HepG2 (cell line): ENCODE results near the gene C3orf18. TPM values are rescaled to one million over a fixed set of nuclear protein-coding genes. Genes with fewer than 3 reads are reported as not detected.

Source experiments
- CAMTA2 ChIP-seq: sonication (generic); formaldehyde crosslinking; IDR thresholded peaks from 2 replicates; pipeline ENCODE4 v1.4.0; 2020; ENCODE audit warnings: mild to moderate bottlenecking, missing genetic modification reagents, borderline replicate concordance
- MATR3 ChIP-seq: sonication (generic); formaldehyde crosslinking; IDR thresholded peaks from 2 replicates; pipeline ENCODE4 v1.4.0; 2020; ENCODE audit warnings: missing genetic modification reagents
- MYC ChIP-seq: sonication (generic); formaldehyde crosslinking; IDR thresholded peaks from 2 replicates; pipeline ENCODE4 v1.9.0; 2021; ENCODE audit warnings: missing genetic modification reagents, borderline replicate concordance
- NFIB ChIP-seq: sonication (generic); formaldehyde crosslinking; IDR thresholded peaks from 2 replicates; pipeline ENCODE4 v1.9.0; 2021; ENCODE audit warnings: missing genetic modification reagents, mild to moderate bottlenecking, borderline replicate concordance
- PAWR ChIP-seq: sonication (generic); formaldehyde crosslinking; IDR thresholded peaks from 2 replicates; pipeline ENCODE4 v1.4.0; 2020; ENCODE audit warnings: missing genetic modification reagents, mild to moderate bottlenecking, borderline replicate concordance
- RAD21 ChIP-seq: fragments of 450-650 bp; formaldehyde crosslinking; IDR thresholded peaks from 2 replicates; pipeline ENCODE4 v1.5.0; 2020; ENCODE audit warnings: mild to moderate bottlenecking
- SNAPC2 ChIP-seq: sonication (generic); formaldehyde crosslinking; IDR thresholded peaks from 2 replicates; pipeline ENCODE4 v1.8.1; 2022; ENCODE audit warnings: mild to moderate bottlenecking, missing genetic modification reagents
- ZNF253 ChIP-seq: sonication (generic); formaldehyde crosslinking; IDR thresholded peaks from 2 replicates; pipeline ENCODE4 v1.8.0; 2022; ENCODE audit warnings: mild to moderate bottlenecking, missing genetic modification reagents, borderline replicate concordance
- ZNF350 ChIP-seq: sonication (generic); formaldehyde crosslinking; IDR thresholded peaks from 2 replicates; pipeline ENCODE4 v1.4.0; 2020; ENCODE audit warnings: mild to moderate bottlenecking, low read depth, missing genetic modification reagents, borderline replicate concordance
- ZNF432 ChIP-seq: sonication (generic); formaldehyde crosslinking; IDR thresholded peaks from 2 replicates; pipeline ENCODE4 v1.5.0; 2020; ENCODE audit warnings: missing genetic modification reagents, mild to moderate bottlenecking, borderline replicate concordance
- ZNF672 ChIP-seq: sonication (generic); formaldehyde crosslinking; IDR thresholded peaks from 2 replicates; pipeline ENCODE4 v1.8.1; 2022; ENCODE audit warnings: missing genetic modification reagents
- ZNF720 ChIP-seq: sonication (generic); formaldehyde crosslinking; IDR thresholded peaks from 2 replicates; pipeline ENCODE4 v1.4.0; 2020; ENCODE audit warnings: missing genetic modification reagents
- polyA plus RNA-seq, 8 experiments: library from polyadenylated mRNA; depleted of rRNA in 3 of 8; stranded (reverse) in 7 of 8; unstranded in 1 of 8; fragments of >200 nt; fragmentation: Illumina TruSeq in 4 of 8; extraction: Trizol in 4 of 8; gene quantifications; 2 replicates each; pipeline versions ENCODE4 v1.2.1 to v1.2.3, GENCODE V29; 2011 to 2016; ENCODE audit warnings: low read depth in 4 of 8, missing spikeins in 1 of 8, mixed read lengths in 1 of 8; ENCODE audit not compliant: insufficient read depth in 1 of 8
- total RNA-seq, 5 experiments: library from RNA; depleted of rRNA; stranded (reverse); fragments of >200 nt; fragmentation: Illumina TruSeq; extraction: Trizol; gene quantifications; 2 replicates each; pipeline ENCODE4 v1.2.3, GENCODE V29; 2016; ENCODE audit warnings: low read depth in 1 of 5
- TF ChIP-seq, protein P1 (sequence below): sonication (generic); formaldehyde crosslinking; IDR thresholded peaks from 2 replicates; pipeline ENCODE4 v1.4.0; 2020; ENCODE audit warnings: missing genetic modification reagents; ENCODE audit errors: not compliant biosample characterization
- TF ChIP-seq, protein P2 (sequence below): conservative IDR thresholded peaks from 2 replicates; pipeline ENCODE4 v1.6.1; 2018; ENCODE audit warnings: missing genetic modification reagents
- TF ChIP-seq, protein P3 (sequence below): sonication (generic); formaldehyde crosslinking; IDR thresholded peaks from 2 replicates; pipeline ENCODE4 v1.5.1; 2020; ENCODE audit warnings: missing genetic modification reagents, mild to moderate bottlenecking, borderline replicate concordance
- TF ChIP-seq, protein P4 (sequence below): sonication (generic); formaldehyde crosslinking; IDR thresholded peaks from 2 replicates; pipeline ENCODE4 v1.5.0; 2020; ENCODE audit warnings: mild to moderate bottlenecking, missing genetic modification reagents, moderate library complexity
- TF ChIP-seq, protein P5 (sequence below): sonication (generic); formaldehyde crosslinking; IDR thresholded peaks from 2 replicates; pipeline ENCODE4 v1.4.0; 2020; ENCODE audit warnings: mild to moderate bottlenecking, missing genetic modification reagents
- TF ChIP-seq, protein P6 (sequence below): sonication (generic); formaldehyde crosslinking; conservative IDR thresholded peaks from 2 replicates; pipeline ENCODE4 v1.4.0; 2020; ENCODE audit warnings: mild to moderate bottlenecking, missing genetic modification reagents, moderate library complexity

Gene C3orf18
- total and polyA plus RNA-seq, 2 of the 13 experiments (the other 11 are each of a cell fraction or from before 2014, with no cell fraction given) = 1.6 to 4.8 TPM

DNA sequence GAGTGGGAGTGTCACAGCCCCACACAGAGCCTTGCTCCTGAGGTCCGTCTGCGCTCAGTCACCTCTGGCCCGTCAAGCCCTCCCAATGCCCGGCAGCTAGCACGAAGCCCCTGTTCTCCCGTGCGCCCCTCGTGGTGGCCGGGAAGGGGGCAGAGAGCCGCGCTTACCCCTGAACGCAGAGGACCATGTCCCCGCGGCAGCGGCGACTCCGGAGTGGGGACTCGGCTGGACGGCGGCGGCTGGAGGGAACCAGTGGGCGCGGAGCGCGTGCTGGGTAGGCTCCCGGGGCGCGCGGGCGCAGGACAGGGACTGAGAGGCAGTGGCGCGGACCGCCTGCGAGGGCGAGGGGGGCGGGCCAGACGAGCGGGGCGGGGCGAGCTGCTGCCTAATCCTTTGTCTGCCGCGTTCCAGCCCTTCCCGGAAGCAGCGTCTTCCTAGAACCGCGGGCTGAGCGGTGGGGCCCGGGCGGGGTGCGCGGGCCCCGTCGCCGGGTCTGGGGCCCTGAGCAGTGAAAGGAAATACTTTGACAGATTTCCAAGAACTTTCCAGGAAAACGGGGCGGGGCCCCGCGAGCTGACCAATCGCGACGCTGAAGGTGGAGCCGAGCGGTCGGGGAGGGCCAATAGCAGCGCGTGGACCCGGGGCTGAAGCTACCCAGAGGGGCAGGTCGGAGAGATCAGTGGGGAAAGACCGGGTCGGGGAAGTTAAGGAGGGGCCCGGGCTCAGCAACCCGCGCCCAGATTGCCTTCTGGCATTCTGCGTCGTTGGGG is 44.1 kb upstream of the C3orf18 start, which contains the start of gene CISH (continued):
- TF ChIP-seq, protein P1, sequence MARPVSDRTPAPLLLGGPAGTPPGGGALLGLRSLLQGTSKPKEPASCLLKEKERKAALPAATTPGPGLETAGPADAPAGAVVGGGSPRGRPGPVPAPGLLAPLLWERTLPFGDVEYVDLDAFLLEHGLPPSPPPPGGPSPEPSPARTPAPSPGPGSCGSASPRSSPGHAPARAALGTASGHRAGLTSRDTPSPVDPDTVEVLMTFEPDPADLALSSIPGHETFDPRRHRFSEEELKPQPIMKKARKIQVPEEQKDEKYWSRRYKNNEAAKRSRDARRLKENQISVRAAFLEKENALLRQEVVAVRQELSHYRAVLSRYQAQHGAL (CRISPR knock-in tag) = no peak
- TF ChIP-seq PAWR (CRISPR knock-in tag) (peak; percentile 83; the same call in 1 of the 2 replicates), CAMTA2 (CRISPR knock-in tag) (no peak; the same call in 1 of the 2 replicates), ZNF720 (CRISPR knock-in tag) (no peak), ZNF350 (CRISPR knock-in tag) (peak; percentile 76), ZNF253 (CRISPR knock-in tag) (0 out of 2 replicates have a peak, but pooled peaks have one; percentile 67), MATR3 (CRISPR knock-in tag) (no peak), NFIB (peak; percentile 92; the same call in 1 of the 2 replicates), MYC (CRISPR knock-in tag) (peak; percentile 37; the same call in 1 of the 2 replicates), RAD21 (CRISPR knock-in tag) (peak; percentile 76), ZNF432 (CRISPR knock-in tag) (no peak), ZNF672 (CRISPR knock-in tag) (no peak), SNAPC2 (CRISPR knock-in tag) (peak; percentile 54; the same call in 1 of the 2 replicates)
- TF ChIP-seq, protein P2, sequence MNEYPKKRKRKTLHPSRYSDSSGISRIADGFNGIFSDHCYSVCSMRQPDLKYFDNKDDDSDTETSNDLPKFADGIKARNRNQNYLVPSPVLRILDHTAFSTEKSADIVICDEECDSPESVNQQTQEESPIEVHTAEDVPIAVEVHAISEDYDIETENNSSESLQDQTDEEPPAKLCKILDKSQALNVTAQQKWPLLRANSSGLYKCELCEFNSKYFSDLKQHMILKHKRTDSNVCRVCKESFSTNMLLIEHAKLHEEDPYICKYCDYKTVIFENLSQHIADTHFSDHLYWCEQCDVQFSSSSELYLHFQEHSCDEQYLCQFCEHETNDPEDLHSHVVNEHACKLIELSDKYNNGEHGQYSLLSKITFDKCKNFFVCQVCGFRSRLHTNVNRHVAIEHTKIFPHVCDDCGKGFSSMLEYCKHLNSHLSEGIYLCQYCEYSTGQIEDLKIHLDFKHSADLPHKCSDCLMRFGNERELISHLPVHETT (CRISPR knock-in tag) = no peak
- TF ChIP-seq, protein P3, sequence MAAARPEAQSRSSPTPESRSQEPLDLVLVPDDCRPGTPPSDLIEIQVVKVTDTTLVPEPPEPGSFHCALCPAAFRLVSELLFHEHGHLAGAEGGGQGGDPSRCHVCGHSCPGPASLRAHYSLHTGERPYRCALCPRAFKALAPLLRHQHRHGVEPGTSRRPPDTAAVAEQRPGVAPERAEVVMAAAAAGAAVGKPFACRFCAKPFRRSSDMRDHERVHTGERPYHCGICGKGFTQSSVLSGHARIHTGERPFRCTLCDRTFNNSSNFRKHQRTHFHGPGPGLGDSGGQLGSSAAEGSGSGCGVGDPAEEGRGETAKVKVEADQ = peak; percentile 85; the same call in 1 of the 2 replicates
- TF ChIP-seq, protein P4, sequence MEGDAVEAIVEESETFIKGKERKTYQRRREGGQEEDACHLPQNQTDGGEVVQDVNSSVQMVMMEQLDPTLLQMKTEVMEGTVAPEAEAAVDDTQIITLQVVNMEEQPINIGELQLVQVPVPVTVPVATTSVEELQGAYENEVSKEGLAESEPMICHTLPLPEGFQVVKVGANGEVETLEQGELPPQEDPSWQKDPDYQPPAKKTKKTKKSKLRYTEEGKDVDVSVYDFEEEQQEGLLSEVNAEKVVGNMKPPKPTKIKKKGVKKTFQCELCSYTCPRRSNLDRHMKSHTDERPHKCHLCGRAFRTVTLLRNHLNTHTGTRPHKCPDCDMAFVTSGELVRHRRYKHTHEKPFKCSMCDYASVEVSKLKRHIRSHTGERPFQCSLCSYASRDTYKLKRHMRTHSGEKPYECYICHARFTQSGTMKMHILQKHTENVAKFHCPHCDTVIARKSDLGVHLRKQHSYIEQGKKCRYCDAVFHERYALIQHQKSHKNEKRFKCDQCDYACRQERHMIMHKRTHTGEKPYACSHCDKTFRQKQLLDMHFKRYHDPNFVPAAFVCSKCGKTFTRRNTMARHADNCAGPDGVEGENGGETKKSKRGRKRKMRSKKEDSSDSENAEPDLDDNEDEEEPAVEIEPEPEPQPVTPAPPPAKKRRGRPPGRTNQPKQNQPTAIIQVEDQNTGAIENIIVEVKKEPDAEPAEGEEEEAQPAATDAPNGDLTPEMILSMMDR (CRISPR knock-in tag) = peak; percentile 66
- TF ChIP-seq, protein P5, sequence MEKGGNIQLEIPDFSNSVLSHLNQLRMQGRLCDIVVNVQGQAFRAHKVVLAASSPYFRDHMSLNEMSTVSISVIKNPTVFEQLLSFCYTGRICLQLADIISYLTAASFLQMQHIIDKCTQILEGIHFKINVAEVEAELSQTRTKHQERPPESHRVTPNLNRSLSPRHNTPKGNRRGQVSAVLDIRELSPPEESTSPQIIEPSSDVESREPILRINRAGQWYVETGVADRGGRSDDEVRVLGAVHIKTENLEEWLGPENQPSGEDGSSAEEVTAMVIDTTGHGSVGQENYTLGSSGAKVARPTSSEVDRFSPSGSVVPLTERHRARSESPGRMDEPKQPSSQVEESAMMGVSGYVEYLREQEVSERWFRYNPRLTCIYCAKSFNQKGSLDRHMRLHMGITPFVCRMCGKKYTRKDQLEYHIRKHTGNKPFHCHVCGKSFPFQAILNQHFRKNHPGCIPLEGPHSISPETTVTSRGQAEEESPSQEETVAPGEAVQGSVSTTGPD (CRISPR knock-in tag) = no peak
- TF ChIP-seq, protein P6, sequence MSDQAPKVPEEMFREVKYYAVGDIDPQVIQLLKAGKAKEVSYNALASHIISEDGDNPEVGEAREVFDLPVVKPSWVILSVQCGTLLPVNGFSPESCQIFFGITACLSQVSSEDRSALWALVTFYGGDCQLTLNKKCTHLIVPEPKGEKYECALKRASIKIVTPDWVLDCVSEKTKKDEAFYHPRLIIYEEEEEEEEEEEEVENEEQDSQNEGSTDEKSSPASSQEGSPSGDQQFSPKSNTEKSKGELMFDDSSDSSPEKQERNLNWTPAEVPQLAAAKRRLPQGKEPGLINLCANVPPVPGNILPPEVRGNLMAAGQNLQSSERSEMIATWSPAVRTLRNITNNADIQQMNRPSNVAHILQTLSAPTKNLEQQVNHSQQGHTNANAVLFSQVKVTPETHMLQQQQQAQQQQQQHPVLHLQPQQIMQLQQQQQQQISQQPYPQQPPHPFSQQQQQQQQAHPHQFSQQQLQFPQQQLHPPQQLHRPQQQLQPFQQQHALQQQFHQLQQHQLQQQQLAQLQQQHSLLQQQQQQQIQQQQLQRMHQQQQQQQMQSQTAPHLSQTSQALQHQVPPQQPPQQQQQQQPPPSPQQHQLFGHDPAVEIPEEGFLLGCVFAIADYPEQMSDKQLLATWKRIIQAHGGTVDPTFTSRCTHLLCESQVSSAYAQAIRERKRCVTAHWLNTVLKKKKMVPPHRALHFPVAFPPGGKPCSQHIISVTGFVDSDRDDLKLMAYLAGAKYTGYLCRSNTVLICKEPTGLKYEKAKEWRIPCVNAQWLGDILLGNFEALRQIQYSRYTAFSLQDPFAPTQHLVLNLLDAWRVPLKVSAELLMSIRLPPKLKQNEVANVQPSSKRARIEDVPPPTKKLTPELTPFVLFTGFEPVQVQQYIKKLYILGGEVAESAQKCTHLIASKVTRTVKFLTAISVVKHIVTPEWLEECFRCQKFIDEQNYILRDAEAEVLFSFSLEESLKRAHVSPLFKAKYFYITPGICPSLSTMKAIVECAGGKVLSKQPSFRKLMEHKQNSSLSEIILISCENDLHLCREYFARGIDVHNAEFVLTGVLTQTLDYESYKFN = peak; percentile 82
